ENCODE data around the gene RPL22.

GRCh38 chr1:6166221-6166620 lies 33.2 kb downstream of the RPL22 start:
- TF ChIP-seq CTCF (IDR thresholded peaks at IDR 0.05): no peak
- no peak for TF ChIP-seq EP300 (IDR thresholded peaks at IDR 0.05)
- no peak for TF ChIP-seq POLR2A (IDR thresholded peaks at IDR 0.05)

All from tibial nerve (tissue), 4 donors.